ENCODE measurements around the gene AGMO.

Gene AGMO

DNA sequence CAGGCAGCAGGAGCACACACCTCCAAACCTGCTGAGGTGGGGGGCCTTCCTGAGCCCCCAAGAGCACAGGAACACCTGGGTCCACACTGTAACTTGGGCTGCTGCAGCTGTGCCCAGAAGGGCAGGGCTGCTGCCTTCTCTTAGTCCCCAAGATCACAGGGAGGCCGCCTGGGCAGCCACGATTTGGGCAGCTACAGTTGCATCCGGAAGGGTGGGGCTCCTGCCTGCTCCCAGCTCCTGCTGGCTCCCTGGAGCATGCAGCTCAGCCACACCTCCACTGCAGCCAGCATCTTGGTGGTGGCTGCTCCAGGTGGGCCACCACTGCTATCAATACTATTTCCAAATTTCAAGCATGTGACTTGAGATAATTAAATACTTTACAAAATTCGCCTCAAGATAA is 38.5 kb upstream of the AGMO start:
- Histone ChIP-seq H2AFZ (ENCODE audit: low read length) (no peak overlapping the region), H3K79me2 (ENCODE audit: low read length) (no peaks in the 10 kb centered on the region), H3F3A (ENCODE audit: insufficient read depth, low read length) (no peaks in the 10 kb centered on the region), H3K4me1 (ENCODE audit: low read length) (no peaks in the 10 kb centered on the region), H3K9ac (ENCODE audit: low read length) (no peak overlapping the region), H3K9me2 (replicated peaks; ENCODE audit: insufficient read depth, low read length) (no peaks in the 10 kb centered on the region), H3K9me3 (replicated peaks; ENCODE audit: insufficient read depth, low read length) (no peaks in the 10 kb centered on the region), H3K27me3 (replicated peaks; ENCODE audit: insufficient read depth, low read length) (no peaks in the 10 kb centered on the region), H3K4me3 (ENCODE audit: low read length) (no peak overlapping the region), H3K36me3 (replicated peaks; ENCODE audit: insufficient read depth, low read length) (no peaks in the 10 kb centered on the region), H3K27ac (ENCODE audit: low read length) (no peak overlapping the region), H4K20me1 (ENCODE audit: insufficient read depth, low read length) (no peaks in the 10 kb centered on the region), H3K4me2 (ENCODE audit: low read depth, low read length) (no peak overlapping the region)
- DNase-seq: no peak
- TF ChIP-seq CTCF (IDR thresholded peaks at IDR 0.05; ENCODE audit: low read length) (no peak), EZH2 (optimal IDR thresholded peaks at IDR 0.05; ENCODE audit: low read depth, low read length) (no peak), EZH2phosphoT487 (IDR thresholded peaks at IDR 0.05; ENCODE audit: low read length) (no peak)

GRCh38 chr7:15594461-15594860 is 32.6 kb upstream of the AGMO start:
- no peak overlapping the region for H3K27ac ChIP-seq (ENCODE audit: low read length)
- H3K27me3 ChIP-seq (replicated peaks; ENCODE audit: insufficient read depth, low read length): no peaks in the 10 kb centered on the region
- no peak overlapping the region for H3K4me2 ChIP-seq (ENCODE audit: low read depth, low read length)
- no peaks in the 10 kb centered on the region for H3F3A ChIP-seq (ENCODE audit: insufficient read depth, low read length)
- no peaks in the 10 kb centered on the region for H3K9me2 ChIP-seq (replicated peaks; ENCODE audit: insufficient read depth, low read length)
- H3K4me3 ChIP-seq (ENCODE audit: low read length): no peak overlapping the region
- no peaks in the 10 kb centered on the region for H3K4me1 ChIP-seq (ENCODE audit: low read length)
- TF ChIP-seq EZH2 (optimal IDR thresholded peaks at IDR 0.05; ENCODE audit: low read depth, low read length): no peak
- TF ChIP-seq EZH2phosphoT487 (IDR thresholded peaks at IDR 0.05; ENCODE audit: low read length): no peak
- no peak for TF ChIP-seq CTCF (IDR thresholded peaks at IDR 0.05; ENCODE audit: low read length)
- DNase-seq: no peak
- H3K9ac ChIP-seq (ENCODE audit: low read length): no peak overlapping the region
- H3K36me3 ChIP-seq (replicated peaks; ENCODE audit: insufficient read depth, low read length): no peaks in the 10 kb centered on the region
- no peaks in the 10 kb centered on the region for H4K20me1 ChIP-seq (ENCODE audit: insufficient read depth, low read length)
- H3K79me2 ChIP-seq (ENCODE audit: low read length): no peaks in the 10 kb centered on the region
- no peak overlapping the region for H2AFZ ChIP-seq (ENCODE audit: low read length)
- no peaks in the 10 kb centered on the region for H3K9me3 ChIP-seq (replicated peaks; ENCODE audit: insufficient read depth, low read length)

DNA sequence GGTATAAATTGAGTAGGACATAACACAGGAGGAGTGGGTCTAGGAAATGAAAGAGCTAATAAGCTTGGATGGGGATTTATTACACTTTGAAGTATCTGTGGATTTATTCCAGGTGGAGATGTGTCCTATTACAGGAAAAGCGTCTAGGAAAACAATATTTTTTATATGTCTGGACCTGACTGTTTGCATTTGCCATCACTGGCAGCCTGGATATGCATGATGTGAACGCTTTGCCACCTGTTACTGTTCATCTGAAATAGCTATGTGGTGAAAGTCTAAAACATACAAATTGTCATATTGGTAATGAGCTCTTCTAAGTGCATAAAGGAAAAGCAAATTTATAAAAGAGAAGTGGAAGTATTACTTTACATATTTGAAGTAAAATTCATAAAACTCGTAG is 31.6 kb upstream of the AGMO start:
- no peak overlapping the region for H3K4me2 ChIP-seq (ENCODE audit: low read depth, low read length)
- no peaks in the 10 kb centered on the region for H3K9me2 ChIP-seq (replicated peaks; ENCODE audit: insufficient read depth, low read length)
- no peak overlapping the region for H2AFZ ChIP-seq (ENCODE audit: low read length)
- DNase-seq: no peak
- no peaks in the 10 kb centered on the region for H3K36me3 ChIP-seq (replicated peaks; ENCODE audit: insufficient read depth, low read length)
- no peak overlapping the region for H3K27ac ChIP-seq (ENCODE audit: low read length)
- H3K4me3 ChIP-seq (ENCODE audit: low read length): no peak overlapping the region
- no peak overlapping the region for H3K9ac ChIP-seq (ENCODE audit: low read length)
- H4K20me1 ChIP-seq (ENCODE audit: insufficient read depth, low read length): no peaks in the 10 kb centered on the region
- H3K4me1 ChIP-seq (ENCODE audit: low read length): no peaks in the 10 kb centered on the region
- TF ChIP-seq EZH2 (optimal IDR thresholded peaks at IDR 0.05; ENCODE audit: low read depth, low read length) (no peak), CTCF (IDR thresholded peaks at IDR 0.05; ENCODE audit: low read length) (no peak), EZH2phosphoT487 (IDR thresholded peaks at IDR 0.05; ENCODE audit: low read length) (no peak)
- H3K27me3 ChIP-seq (replicated peaks; ENCODE audit: insufficient read depth, low read length): no peaks in the 10 kb centered on the region
- H3K9me3 ChIP-seq (replicated peaks; ENCODE audit: insufficient read depth, low read length): no peaks in the 10 kb centered on the region
- no peaks in the 10 kb centered on the region for H3F3A ChIP-seq (ENCODE audit: insufficient read depth, low read length)
- no peaks in the 10 kb centered on the region for H3K79me2 ChIP-seq (ENCODE audit: low read length)
